ENCODE results near the gene TSSK2. TPM values are rescaled to one million over a fixed set of nuclear protein-coding genes. Genes with fewer than 3 reads are reported as not detected.
A peak's percentile ranks its signal among the peaks of the same experiment; 100 is the strongest.

The TSSK2 gene
- total and polyA plus RNA-seq, 2 experiments from 2014 or later, result not detected

GRCh38 chr22:19121631-19122142 is 9.4 kb upstream of the TSSK2 start:
- peaks cover 38% of the 10 kb centered on the region for H4K20me1 ChIP-seq (replicated peaks; ENCODE audit: insufficient read depth)
- H3K27ac ChIP-seq (ENCODE audit: low read depth), result peak overlapping the region; percentile 88
- H3K79me2 ChIP-seq (replicated peaks; ENCODE audit: insufficient read depth), result peaks cover 51% of the 10 kb centered on the region
- Mint-ChIP-seq H3K27me3 (ENCODE audit: insufficient read depth, low read depth, poor library complexity) (peaks cover 22% of the 10 kb centered on the region), H3K27ac (peak overlapping the region; percentile 56; the same call in 1 of the 2 replicates), H3K4me3 (peak overlapping the region; percentile 90), H3K36me3 (ENCODE audit: low read depth) (no peaks in the 10 kb centered on the region; the same call in 2 of the 3 replicates), H3K4me1 (peaks cover 29% of the 10 kb centered on the region), H3K9me3 (no peaks in the 10 kb centered on the region)
- no peaks in the 10 kb centered on the region for H3K27me3 ChIP-seq (ENCODE audit: insufficient read depth)
- H3K9me2 ChIP-seq (ENCODE audit: insufficient read depth), result no peaks in the 10 kb centered on the region
- H3K4me2 ChIP-seq, result peak overlapping the region; percentile 93
- DNase-seq (ENCODE audit: low spot score) (peak; percentile 70), ATAC-seq (peak; percentile 30)
- peaks cover 16% of the 10 kb centered on the region for H3K4me1 ChIP-seq (ENCODE audit: insufficient read depth)
- peaks cover 4% of the 10 kb centered on the region; the same call in 1 of the 2 replicates for H3F3A ChIP-seq (replicated peaks; ENCODE audit: low read depth)
- peak overlapping the region; percentile 96 for H3K4me3 ChIP-seq
- TF ChIP-seq EZH2phosphoT487 (IDR thresholded peaks at IDR 0.05; ENCODE audit: unreplicated experiment), result no peak
- no peaks in the 10 kb centered on the region for H3K36me3 ChIP-seq (ENCODE audit: insufficient read depth)
- 0 out of 2 replicates have a peak overlapping the region, but pooled peaks have one; percentile 69 for H2AFZ ChIP-seq

GRCh38 chr22:19122143-19122751 is 8.9 kb upstream of the TSSK2 start, which contains the start of gene DGCR2:
TSS of gene DGCR2 (minus strand) at chr22:19122412. CDS start at chr22:19122206, 206 bp downstream.
- no peaks in the 10 kb centered on the region for H3K9me2 ChIP-seq (ENCODE audit: insufficient read depth)
- peaks cover 4% of the 10 kb centered on the region; the same call in 1 of the 2 replicates for H3F3A ChIP-seq (replicated peaks; ENCODE audit: low read depth)
- H3K27ac ChIP-seq (ENCODE audit: low read depth), result peak within 1 kb of the TSS; percentile 88
- H3K36me3 ChIP-seq (ENCODE audit: insufficient read depth), result no peaks in the 10 kb centered on the region
- H3K4me2 ChIP-seq, result peak within 1 kb of the TSS; percentile 93
- Mint-ChIP-seq H3K27me3 (ENCODE audit: insufficient read depth, low read depth, poor library complexity) (peaks cover 22% of the 10 kb centered on the region), H3K27ac (peak within 1 kb of the TSS; percentile 90), H3K36me3 (ENCODE audit: low read depth) (no peaks in the 10 kb centered on the region; the same call in 2 of the 3 replicates), H3K9me3 (no peaks in the 10 kb centered on the region), H3K4me3 (peak within 1 kb of the TSS; percentile 90), H3K4me1 (peaks cover 29% of the 10 kb centered on the region)
- H3K4me3 ChIP-seq, result peak within 1 kb of the TSS; percentile 96
- peaks cover 16% of the 10 kb centered on the region for H3K4me1 ChIP-seq (ENCODE audit: insufficient read depth)
- H3K27me3 ChIP-seq (ENCODE audit: insufficient read depth), result no peaks in the 10 kb centered on the region
- peak; percentile 93 for ATAC-seq
- peak; percentile 99 for DNase-seq (ENCODE audit: low spot score)
- peaks cover 35% of the 10 kb centered on the region for H4K20me1 ChIP-seq (replicated peaks; ENCODE audit: insufficient read depth)
- peaks cover 45% of the 10 kb centered on the region for H3K79me2 ChIP-seq (replicated peaks; ENCODE audit: insufficient read depth)
- peak within 1 kb of the TSS; percentile 95 for H2AFZ ChIP-seq
- TF ChIP-seq ETS1 (IDR thresholded peaks at IDR 0.05) (no peak), ZNF462 (CRISPR knock-in tag; IDR thresholded peaks at IDR 0.05) (no peak), ZNF114 (CRISPR knock-in tag; IDR thresholded peaks at IDR 0.05) (no peak), CTCF (conservative IDR thresholded peaks at IDR 0.05; ENCODE audit: low read depth in 2 of 2) (no peak), NANOG (IDR thresholded peaks at IDR 0.05; ENCODE audit: borderline replicate concordance) (no peak), REST (IDR thresholded peaks at IDR 0.05; ENCODE audit: unreplicated experiment) (no peak)

Measured in GM23338 (cell line).